Measurements from ENCODE around the gene PRMT7.

- TF ChIP-seq CTCF (IDR thresholded peaks at IDR 0.05) (no peak), TEAD1 (CRISPR knock-in tag; IDR thresholded peaks at IDR 0.05) (no peak), MLX (CRISPR knock-in tag; IDR thresholded peaks at IDR 0.05) (no peak)
These were observed 12.5 kb upstream of the PRMT7 start for GRCh38 chr16:68298312-68298711.
